Bronchial epithelial cell (primary cell): Measurements from ENCODE around the gene ZC3H11A. TPM values are rescaled to one million over a fixed set of nuclear protein-coding genes. Genes with fewer than 3 reads are reported as not detected.

Experiments used
- DNase-seq: peaks from one replicate; pipeline ENCODE4 v3.0.0-alpha.2; 2010; ENCODE audit warnings: low read depth
- FAIRE-seq: peaks from 2 replicates; lab custom pipeline; 2011; peaks lifted over from hg19 to GRCh38; lab: Jason Lieb, UNC
- H3K27me3 ChIP-seq: 2 replicates; pipeline ENCODE4 v1.5.1; 2011; ENCODE audit warnings: low read length; ENCODE audit not compliant: control insufficient read depth, insufficient read depth
- H3K36me3 ChIP-seq: 2 replicates; pipeline ENCODE4 v1.5.1; 2011; ENCODE audit warnings: low read length; ENCODE audit not compliant: control insufficient read depth, insufficient read depth
- H3K4me3 ChIP-seq: 2 replicates; pipeline ENCODE4 v1.5.1; 2011; ENCODE audit warnings: mild to moderate bottlenecking, low read depth, low read length, control low read depth
- total RNA-seq: library from RNA; depleted of rRNA; stranded (reverse); fragments of >200 nt; gene quantifications from 2 replicates; pipeline ENCODE4 v1.2.1, GENCODE V29; 2014
- TF ChIP-seq, protein P1 (sequence below): IDR thresholded peaks from 2 replicates; pipeline ENCODE4 v1.5.1; 2011; ENCODE audit warnings: mild to moderate bottlenecking, moderate library complexity, low read length, control low read depth, inconsistent platforms; ENCODE audit not compliant: insufficient read depth, severe bottlenecking

ZC3H11A gene
- total RNA-seq, 1 donor from 2014 or later, result 58.2 TPM

DNA sequence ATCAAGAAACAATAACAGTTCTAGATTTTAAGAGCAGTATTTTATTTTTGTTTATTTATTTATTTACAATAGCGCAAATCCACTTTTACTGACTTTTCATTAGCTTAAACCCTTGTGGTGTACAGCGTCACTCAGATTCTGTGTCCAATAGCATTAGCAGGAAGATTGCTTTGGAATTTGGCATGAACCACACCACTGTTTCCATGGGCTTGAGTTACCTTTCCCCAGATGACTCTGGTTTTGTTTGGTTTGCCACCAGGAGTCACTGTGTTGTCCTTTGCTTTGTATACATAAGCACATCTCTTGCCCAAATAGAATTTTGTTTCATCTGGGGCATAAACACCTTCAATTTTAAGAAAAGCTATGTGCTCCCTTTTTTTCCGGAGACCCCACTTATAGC, 40.1 kb downstream of the ZC3H11A start:
- peaks cover 4% of the 10 kb centered on the region for H3K36me3 ChIP-seq
- no peak for FAIRE-seq
- DNase-seq, result no peak

GRCh38 chr1:203839081-203839480, 43.7 kb downstream of the ZC3H11A start:
- peaks cover 3% of the 10 kb centered on the region for H3K36me3 ChIP-seq
- no peak for DNase-seq
- H3K4me3 ChIP-seq, result no peak overlapping the region
- no peak for FAIRE-seq
- H3K27me3 ChIP-seq, result no peaks in the 10 kb centered on the region
- TF ChIP-seq, protein P1, sequence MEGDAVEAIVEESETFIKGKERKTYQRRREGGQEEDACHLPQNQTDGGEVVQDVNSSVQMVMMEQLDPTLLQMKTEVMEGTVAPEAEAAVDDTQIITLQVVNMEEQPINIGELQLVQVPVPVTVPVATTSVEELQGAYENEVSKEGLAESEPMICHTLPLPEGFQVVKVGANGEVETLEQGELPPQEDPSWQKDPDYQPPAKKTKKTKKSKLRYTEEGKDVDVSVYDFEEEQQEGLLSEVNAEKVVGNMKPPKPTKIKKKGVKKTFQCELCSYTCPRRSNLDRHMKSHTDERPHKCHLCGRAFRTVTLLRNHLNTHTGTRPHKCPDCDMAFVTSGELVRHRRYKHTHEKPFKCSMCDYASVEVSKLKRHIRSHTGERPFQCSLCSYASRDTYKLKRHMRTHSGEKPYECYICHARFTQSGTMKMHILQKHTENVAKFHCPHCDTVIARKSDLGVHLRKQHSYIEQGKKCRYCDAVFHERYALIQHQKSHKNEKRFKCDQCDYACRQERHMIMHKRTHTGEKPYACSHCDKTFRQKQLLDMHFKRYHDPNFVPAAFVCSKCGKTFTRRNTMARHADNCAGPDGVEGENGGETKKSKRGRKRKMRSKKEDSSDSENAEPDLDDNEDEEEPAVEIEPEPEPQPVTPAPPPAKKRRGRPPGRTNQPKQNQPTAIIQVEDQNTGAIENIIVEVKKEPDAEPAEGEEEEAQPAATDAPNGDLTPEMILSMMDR, result no peak

More for the DNA sequence above, 40.1 kb downstream of the ZC3H11A start:
- H3K27me3 ChIP-seq, result no peaks in the 10 kb centered on the region
- TF ChIP-seq, protein P1, result no peak
- H3K4me3 ChIP-seq, result no peak overlapping the region

DNA sequence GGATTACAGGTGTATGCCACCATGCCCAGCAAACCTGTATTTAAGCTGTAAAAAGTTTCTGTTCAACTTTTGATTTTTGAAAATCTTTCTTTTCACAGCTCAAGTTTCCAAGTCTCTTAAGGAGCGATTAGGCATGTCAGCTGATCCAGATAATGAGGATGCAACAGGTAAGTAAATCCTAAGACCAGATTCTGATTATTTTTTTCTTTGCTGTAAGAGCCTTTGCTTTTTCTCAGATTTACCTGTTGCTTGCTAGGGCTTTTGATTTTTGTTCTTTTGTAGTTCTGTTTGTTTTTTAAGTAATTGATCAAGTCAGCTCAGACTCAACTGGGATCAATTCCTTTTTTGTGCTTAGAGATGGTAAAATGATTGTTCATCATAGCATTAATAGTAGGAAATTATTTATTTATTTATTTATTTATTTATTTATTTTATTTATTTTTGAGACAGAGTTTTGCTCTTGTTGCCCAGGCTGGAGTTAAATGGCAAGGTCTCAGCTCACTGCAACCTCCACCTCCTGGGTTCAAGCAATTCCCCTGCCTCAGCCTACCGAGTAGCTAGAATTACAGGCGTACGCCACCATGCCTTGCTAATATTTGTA, 44.9 kb downstream of the ZC3H11A start:
- Histone ChIP-seq H3K36me3 (peaks cover 6% of the 10 kb centered on the region), H3K27me3 (no peaks in the 10 kb centered on the region), H3K4me3 (no peak overlapping the region)
- FAIRE-seq, result no peak
- TF ChIP-seq, protein P1, result no peak
- DNase-seq, result no peak

DNA sequence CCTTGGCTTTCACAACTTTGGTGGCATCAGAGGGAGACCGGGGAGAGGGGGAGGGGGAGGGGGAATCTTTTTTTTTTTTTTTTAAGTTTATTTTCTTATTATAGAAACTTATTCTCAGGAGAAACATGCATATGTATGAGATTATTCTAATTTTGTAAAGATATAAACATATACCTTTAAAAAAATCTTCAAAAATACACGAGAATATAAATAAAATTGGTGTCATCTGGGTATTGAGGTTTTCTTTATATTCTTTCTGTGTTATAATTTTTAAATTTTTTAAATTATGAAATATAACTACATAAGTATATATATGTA, 47.1 kb downstream of the ZC3H11A start:
- peaks cover 8% of the 10 kb centered on the region for H3K36me3 ChIP-seq
- FAIRE-seq, result no peak

DNA sequence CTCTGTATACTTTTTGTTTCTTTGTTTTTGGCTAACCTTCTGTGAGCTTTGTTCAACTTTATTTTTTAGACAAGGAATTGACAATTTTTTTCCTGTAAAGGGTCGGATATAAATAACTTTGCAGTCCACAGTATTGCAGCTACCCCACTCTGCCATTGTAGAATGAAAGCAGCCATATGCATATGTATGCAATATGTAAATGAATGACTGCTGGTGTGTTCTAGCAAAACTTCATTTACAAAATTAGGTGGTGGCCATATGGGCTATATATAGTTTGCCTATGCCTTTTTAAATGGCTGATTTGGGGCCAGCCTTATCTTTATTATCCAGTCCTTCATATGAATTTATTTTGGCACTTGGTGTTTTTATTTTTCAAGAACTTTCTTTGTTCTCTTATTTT, 48.0 kb downstream of the ZC3H11A start:
- DNase-seq, result no peak
- H3K27me3 ChIP-seq, result no peaks in the 10 kb centered on the region
- TF ChIP-seq, protein P1, result no peak
- H3K36me3 ChIP-seq, result peaks cover 9% of the 10 kb centered on the region
- no peak for FAIRE-seq
- H3K4me3 ChIP-seq, result no peak overlapping the region

More for the DNA sequence above, 47.1 kb downstream of the ZC3H11A start:
- TF ChIP-seq, protein P1, result no peak
- Histone ChIP-seq H3K4me3 (no peak overlapping the region), H3K27me3 (no peaks in the 10 kb centered on the region)
- DNase-seq, result no peak

Other genes starting within 250 kb of the ZC3H11A start
- 27.4 and 71.7 TPM in 2 replicates for gene ATP2B4, start 168.8 kb upstream of the ZC3H11A start, total RNA-seq
- under 0.01 TPM in 1 of 2 replicates, not detected in the other for gene LAX1, start 30.4 kb upstream of the ZC3H11A start, total RNA-seq
- 3.6 and 4.5 TPM in 2 replicates for gene ZBED6, start within 50 bp of the ZC3H11A start, total RNA-seq
- 27.1 and 41.9 TPM in 2 replicates for gene SNRPE, start 66.0 kb downstream of the ZC3H11A start, total RNA-seq